Measurements from ENCODE around the gene TOP2A.

- TF ChIP-seq POLR2A (IDR thresholded peaks at IDR 0.05), result no peak
- TF ChIP-seq, protein P1, sequence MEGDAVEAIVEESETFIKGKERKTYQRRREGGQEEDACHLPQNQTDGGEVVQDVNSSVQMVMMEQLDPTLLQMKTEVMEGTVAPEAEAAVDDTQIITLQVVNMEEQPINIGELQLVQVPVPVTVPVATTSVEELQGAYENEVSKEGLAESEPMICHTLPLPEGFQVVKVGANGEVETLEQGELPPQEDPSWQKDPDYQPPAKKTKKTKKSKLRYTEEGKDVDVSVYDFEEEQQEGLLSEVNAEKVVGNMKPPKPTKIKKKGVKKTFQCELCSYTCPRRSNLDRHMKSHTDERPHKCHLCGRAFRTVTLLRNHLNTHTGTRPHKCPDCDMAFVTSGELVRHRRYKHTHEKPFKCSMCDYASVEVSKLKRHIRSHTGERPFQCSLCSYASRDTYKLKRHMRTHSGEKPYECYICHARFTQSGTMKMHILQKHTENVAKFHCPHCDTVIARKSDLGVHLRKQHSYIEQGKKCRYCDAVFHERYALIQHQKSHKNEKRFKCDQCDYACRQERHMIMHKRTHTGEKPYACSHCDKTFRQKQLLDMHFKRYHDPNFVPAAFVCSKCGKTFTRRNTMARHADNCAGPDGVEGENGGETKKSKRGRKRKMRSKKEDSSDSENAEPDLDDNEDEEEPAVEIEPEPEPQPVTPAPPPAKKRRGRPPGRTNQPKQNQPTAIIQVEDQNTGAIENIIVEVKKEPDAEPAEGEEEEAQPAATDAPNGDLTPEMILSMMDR (IDR thresholded peaks at IDR 0.05 in 8 of 11, conservative IDR thresholded peaks at IDR 0.05 in 3 of 11), result no peak
These were observed 49.7 kb upstream of the TOP2A start for GRCh38 chr17:40467281-40467867.
